HepG2 (cell line): ENCODE data around the gene CFAP46. TPM values are rescaled to one million over a fixed set of nuclear protein-coding genes. Genes with fewer than 3 reads are reported as not detected.

Source experiments
- ATAC-seq: fragments of 200-7000 bp; cut with Tn5 transposase; 3 replicates; pipeline ENCODE4 v1.9.1; 2020; ENCODE audit warnings: mild to moderate bottlenecking, moderate library complexity
- BruUV-seq: library from RNA; stranded (reverse); fragments of 400-500 nt; replicated peaks from 2 replicates; lab custom pipeline; 2021; lab: Mats Ljungman, UMichigan
- CTCF ChIA-PET: fragments of 300-600 bp; formaldehyde crosslinking; extraction: SDS; loops from one replicate; lab custom pipeline; 2021; ENCODE audit warnings: low total read pairs, inconsistent platforms, low intra/inter-chr PET ratio; lab: Yijun Ruan, JAX
- POLR2A ChIA-PET: fragments of 350-600 bp; sonication (Branson Sonifier 250); formaldehyde crosslinking; loops from one replicate; lab custom pipeline; 2020; ENCODE audit warnings: antibody characterized with exemption, inconsistent platforms; lab: Yijun Ruan, JAX
- DNase-seq: peaks from one replicate; pipeline ENCODE4 v3.0.0-alpha.2; 2015; ENCODE audit warnings: low spot score
- FAIRE-seq: peaks from 3 replicates; lab custom pipeline; 2011; peaks lifted over from hg19 to GRCh38; lab: Jason Lieb, UNC
- H2AFZ ChIP-seq: one replicate; pipeline ENCODE4 v1.6.1; 2011; ENCODE audit warnings: low read length, inconsistent platforms
- H3K27ac ChIP-seq: fragments of 300-600 bp; 3 replicates; pipeline ENCODE4 v1.8.0; 2011; ENCODE audit warnings: mixed run types, mild to moderate bottlenecking, mixed read lengths, low read length, inconsistent platforms; ENCODE audit not compliant: insufficient read depth; ENCODE audit errors: extremely low read length
- H3K27me3 ChIP-seq, 2 experiments: fragments of 200-600 bp in 1 of 2; 2 replicates in 1 of 2; 3 replicates in 1 of 2; pipeline versions ENCODE4 v1.6.0 to v1.8.0; 2011; ENCODE audit warnings: low read length in 2 of 2, mild to moderate bottlenecking in 2 of 2, moderate library complexity in 2 of 2, inconsistent platforms in 1 of 2; ENCODE audit not compliant: insufficient read depth in 2 of 2, control insufficient read depth in 1 of 2
- H3K36me3 ChIP-seq, 2 experiments: fragments of 200-600 bp in 1 of 2; replicated peaks in 1 of 2; 2 replicates in 1 of 2; 3 replicates in 1 of 2; pipeline versions ENCODE4 v1.5.1 to v1.8.0; 2011; ENCODE audit warnings: low read length in 2 of 2, inconsistent platforms in 1 of 2; ENCODE audit not compliant: insufficient read depth in 2 of 2, control insufficient read depth in 1 of 2
- H3K4me1 ChIP-seq: 2 replicates; pipeline ENCODE4 v1.5.1; 2012; ENCODE audit warnings: low read length, inconsistent platforms; ENCODE audit not compliant: insufficient read depth
- H3K4me2 ChIP-seq: 2 replicates; pipeline ENCODE4 v1.6.0; 2011; ENCODE audit warnings: low read depth, low read length, inconsistent platforms
- H3K4me3 ChIP-seq, 3 experiments: fragments of 200-600 bp in 1 of 3; sonication (generic), shearing (Covaris generic) in 1 of 3; replicated peaks in 1 of 3; 2 replicates each; pipeline ENCODE4 v1.5.1; 2011 to 2016; ENCODE audit warnings: low read length in 3 of 3, inconsistent platforms in 2 of 3, low read depth in 2 of 3, mild to moderate bottlenecking in 2 of 3, control low read depth in 1 of 3, mixed read lengths in 1 of 3; ENCODE audit not compliant: insufficient read depth in 1 of 3
- H3K79me2 ChIP-seq: one replicate; pipeline ENCODE4 v1.6.1; 2011; ENCODE audit warnings: low read length, inconsistent platforms; ENCODE audit not compliant: insufficient read depth
- H3K9ac ChIP-seq: 2 replicates; pipeline ENCODE4 v1.6.0; 2011; ENCODE audit warnings: mild to moderate bottlenecking, low read depth, low read length, inconsistent platforms; ENCODE audit not compliant: insufficient read depth
- H3K9me3 ChIP-seq: 2 replicates; pipeline ENCODE4 v1.5.1; 2012; ENCODE audit warnings: mild to moderate bottlenecking, low read length
- H4K20me1 ChIP-seq: 2 replicates; pipeline ENCODE4 v1.6.0; 2011; ENCODE audit warnings: inconsistent platforms, mild to moderate bottlenecking, low read length, moderate library complexity; ENCODE audit not compliant: insufficient read depth
- ZNF263 ChIP-seq: sonication (generic); formaldehyde crosslinking; IDR thresholded peaks from 2 replicates; pipeline ENCODE4 v1.4.0; 2020; ENCODE audit warnings: missing genetic modification reagents
- WGBS: methylation state at CpG from one replicate; pipeline ENCODE4 v1.1.6; 2017; ENCODE audit warnings: low lambda C conversion rate; 5-methylcytosine and 5-hydroxymethylcytosine counted together
- in situ Hi-C: cut with HindIII; loops from 2 replicates; pipeline ENCODE4 v1.10.0; 2017; ENCODE audit warnings: low pct_unique_long_range_greater_than_20kb; ENCODE audit not compliant: extremely low pct_ligation_motif_present
- intact Hi-C: fragments of 100-400 bp; cut with micrococcal nuclease; formaldehyde crosslinking; loops from one replicate; pipeline ENCODE4 v1.10.0; 2022; ENCODE audit not compliant: unreplicated experiment
- polyA plus RNA-seq, 8 experiments: library from polyadenylated mRNA; depleted of rRNA in 3 of 8; stranded (reverse) in 7 of 8; unstranded in 1 of 8; fragments of >200 nt; fragmentation: Illumina TruSeq in 4 of 8; extraction: Trizol in 4 of 8; gene quantifications; 2 replicates each; pipeline versions ENCODE4 v1.2.1 to v1.2.3, GENCODE V29; 2011 to 2016; ENCODE audit warnings: low read depth in 4 of 8, missing spikeins in 1 of 8, mixed read lengths in 1 of 8; ENCODE audit not compliant: insufficient read depth in 1 of 8
- total RNA-seq, 5 experiments: library from RNA; depleted of rRNA; stranded (reverse); fragments of >200 nt; fragmentation: Illumina TruSeq; extraction: Trizol; gene quantifications; 2 replicates each; pipeline ENCODE4 v1.2.3, GENCODE V29; 2016; ENCODE audit warnings: low read depth in 1 of 5
- TF ChIP-seq, protein P1 (sequence below): sonication (generic); formaldehyde crosslinking; IDR thresholded peaks from 2 replicates; pipeline ENCODE4 v1.4.0; 2020; ENCODE audit warnings: missing genetic modification reagents
- TF ChIP-seq, protein P2 (sequence below): sonication (generic); formaldehyde crosslinking; IDR thresholded peaks from 2 replicates; pipeline ENCODE4 v1.5.0; 2020; ENCODE audit warnings: mild to moderate bottlenecking, missing genetic modification reagents, moderate library complexity

Gene CFAP46
- total and polyA plus RNA-seq, 2 of the 13 experiments (the other 11 are each of a cell fraction or from before 2014, with no cell fraction given): 0.24 to 0.84 TPM

DNA sequence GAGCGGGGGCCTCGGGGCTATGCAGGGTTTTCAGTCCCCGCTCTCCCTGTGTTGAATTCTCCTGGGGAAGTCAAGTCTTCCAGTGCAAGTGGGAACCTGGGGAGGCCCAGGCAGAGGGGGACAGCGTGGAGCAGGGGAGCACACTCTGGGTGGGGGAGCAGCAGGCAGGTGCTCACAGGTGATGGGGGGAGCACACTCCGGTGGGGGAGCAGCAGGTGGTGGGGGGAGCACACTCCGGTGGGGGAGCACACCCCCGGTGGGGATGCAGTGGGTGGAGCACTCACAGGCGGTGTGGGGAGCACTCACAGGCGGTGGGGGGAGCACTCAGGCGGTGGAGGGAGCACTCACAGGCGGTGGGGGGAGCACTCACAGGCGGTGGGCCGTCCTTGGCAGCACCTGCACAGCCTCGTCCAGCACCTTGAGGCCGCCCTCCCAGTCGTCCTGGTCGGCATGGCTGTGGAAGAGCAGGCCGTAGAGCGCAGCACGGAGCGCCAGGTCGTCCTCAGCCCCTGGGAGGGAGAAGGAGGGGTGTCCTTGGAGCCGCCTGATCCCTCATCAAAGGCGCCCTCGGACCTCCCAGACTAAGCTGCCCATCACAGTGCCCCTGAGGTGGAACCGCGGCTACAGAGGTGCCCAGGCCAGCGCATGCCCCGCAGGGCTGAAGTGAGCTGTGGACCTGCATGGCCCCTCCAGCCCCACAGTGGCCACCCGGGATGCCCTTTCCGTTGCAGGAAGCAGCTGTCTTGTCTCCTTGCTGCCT, 56.7 kb downstream of the CFAP46 start:
- POLR2A ChIA-PET: no interaction called here
- TF ChIP-seq, protein P1, sequence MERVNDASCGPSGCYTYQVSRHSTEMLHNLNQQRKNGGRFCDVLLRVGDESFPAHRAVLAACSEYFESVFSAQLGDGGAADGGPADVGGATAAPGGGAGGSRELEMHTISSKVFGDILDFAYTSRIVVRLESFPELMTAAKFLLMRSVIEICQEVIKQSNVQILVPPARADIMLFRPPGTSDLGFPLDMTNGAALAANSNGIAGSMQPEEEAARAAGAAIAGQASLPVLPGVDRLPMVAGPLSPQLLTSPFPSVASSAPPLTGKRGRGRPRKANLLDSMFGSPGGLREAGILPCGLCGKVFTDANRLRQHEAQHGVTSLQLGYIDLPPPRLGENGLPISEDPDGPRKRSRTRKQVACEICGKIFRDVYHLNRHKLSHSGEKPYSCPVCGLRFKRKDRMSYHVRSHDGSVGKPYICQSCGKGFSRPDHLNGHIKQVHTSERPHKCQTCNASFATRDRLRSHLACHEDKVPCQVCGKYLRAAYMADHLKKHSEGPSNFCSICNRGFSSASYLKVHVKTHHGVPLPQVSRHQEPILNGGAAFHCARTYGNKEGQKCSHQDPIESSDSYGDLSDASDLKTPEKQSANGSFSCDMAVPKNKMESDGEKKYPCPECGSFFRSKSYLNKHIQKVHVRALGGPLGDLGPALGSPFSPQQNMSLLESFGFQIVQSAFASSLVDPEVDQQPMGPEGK (CRISPR knock-in tag): no peak
- TF ChIP-seq, protein P2, sequence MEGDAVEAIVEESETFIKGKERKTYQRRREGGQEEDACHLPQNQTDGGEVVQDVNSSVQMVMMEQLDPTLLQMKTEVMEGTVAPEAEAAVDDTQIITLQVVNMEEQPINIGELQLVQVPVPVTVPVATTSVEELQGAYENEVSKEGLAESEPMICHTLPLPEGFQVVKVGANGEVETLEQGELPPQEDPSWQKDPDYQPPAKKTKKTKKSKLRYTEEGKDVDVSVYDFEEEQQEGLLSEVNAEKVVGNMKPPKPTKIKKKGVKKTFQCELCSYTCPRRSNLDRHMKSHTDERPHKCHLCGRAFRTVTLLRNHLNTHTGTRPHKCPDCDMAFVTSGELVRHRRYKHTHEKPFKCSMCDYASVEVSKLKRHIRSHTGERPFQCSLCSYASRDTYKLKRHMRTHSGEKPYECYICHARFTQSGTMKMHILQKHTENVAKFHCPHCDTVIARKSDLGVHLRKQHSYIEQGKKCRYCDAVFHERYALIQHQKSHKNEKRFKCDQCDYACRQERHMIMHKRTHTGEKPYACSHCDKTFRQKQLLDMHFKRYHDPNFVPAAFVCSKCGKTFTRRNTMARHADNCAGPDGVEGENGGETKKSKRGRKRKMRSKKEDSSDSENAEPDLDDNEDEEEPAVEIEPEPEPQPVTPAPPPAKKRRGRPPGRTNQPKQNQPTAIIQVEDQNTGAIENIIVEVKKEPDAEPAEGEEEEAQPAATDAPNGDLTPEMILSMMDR (CRISPR knock-in tag): no peak
- peak; percentile 97 for TF ChIP-seq ZNF263
- ATAC-seq (no peak), FAIRE-seq (no peak), DNase-seq (no peak)
- WGBS: 58% methylated on average over 19 of the region's 31 CpGs
- H3K4me3 ChIP-seq: no peak overlapping the region
- H3K27me3 ChIP-seq: peaks cover 10 to 46% of the 10 kb centered on the region in 2 experiments; a peak in 3 of 5 replicates
- in situ Hi-C loops: no loop called here
- H4K20me1 ChIP-seq: no peaks in the 10 kb centered on the region
- no peak overlapping the region for H2AFZ ChIP-seq
- H3K79me2 ChIP-seq: no peaks in the 10 kb centered on the region
- H3K27ac ChIP-seq: no peak overlapping the region
- H3K9me3 ChIP-seq: no peaks in the 10 kb centered on the region
- no peaks in the 10 kb centered on the region for H3K36me3 ChIP-seq
- no TSS peak for BruUV-seq
- H3K4me1 ChIP-seq: no peaks in the 10 kb centered on the region
- CTCF ChIA-PET: interaction anchor here (1.1 to 1.3 kb wide), 2 partner anchors 49 to 231 kb away, joined by 4 to 6 read pairs; no protein-coding TSS in a partner anchor
- no peak overlapping the region for H3K9ac ChIP-seq
- intact Hi-C loops: loop anchor here (1.0 kb wide), 1 partner anchor 48 kb away; no protein-coding TSS in a partner anchor
- no peak overlapping the region for H3K4me2 ChIP-seq
